ENCODE measurements around the gene FBRSL1. TPM values are rescaled to one million over a fixed set of nuclear protein-coding genes. Genes with fewer than 3 reads are reported as not detected.

Gene FBRSL1
- total and polyA plus RNA-seq, 2 of the 8 experiments (the other 6 are each of a cell fraction or from before 2014, with no cell fraction given), result 18.4 to 109 TPM

DNA sequence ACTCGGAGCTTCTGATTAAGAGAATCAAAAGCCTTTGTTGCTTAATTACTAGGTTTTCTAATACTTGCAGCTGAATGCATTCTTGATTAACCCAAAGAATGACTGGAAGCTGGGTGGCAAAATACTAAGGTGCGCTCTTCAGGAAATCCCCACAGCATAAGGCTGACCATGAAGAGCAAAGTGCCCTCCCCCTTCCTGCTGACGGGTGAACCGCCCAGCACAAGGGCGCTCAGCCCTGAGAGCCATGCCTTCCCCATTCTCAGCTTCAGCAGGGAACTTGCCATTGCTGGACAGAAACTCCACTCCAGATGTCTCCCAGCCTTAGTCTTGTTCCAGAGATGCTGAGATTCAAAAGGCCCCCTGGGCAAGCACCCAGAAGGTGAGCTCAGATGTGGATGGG lies 27.2 kb upstream of the FBRSL1 start:
- Histone ChIP-seq H2BK20ac (ENCODE audit: low read length) (no peak overlapping the region), H4K8ac (ENCODE audit: extremely low read depth, insufficient read depth, low read length) (no peak overlapping the region), H3K18ac (ENCODE audit: extremely low read depth, low read length) (no peak overlapping the region), H3K56ac (replicated peaks; ENCODE audit: insufficient read length, low read depth, low read length) (no peak overlapping the region), H3K27me3 (replicated peaks in 1 of 4; ENCODE audit: control insufficient read depth in 3 of 4, extremely low read depth in 1 of 4, insufficient read depth in 3 of 4, low read length in 3 of 4) (peaks cover 36 to 68% (median 62%) of the 10 kb centered on the region in 4 experiments), H2BK15ac (ENCODE audit: low read length) (no peak overlapping the region), H3K4me2 (ENCODE audit: insufficient read depth in 1 of 2, low read depth in 2 of 2, low read length in 2 of 2) (no peak overlapping the region), H3K4me1 (replicated peaks in 1 of 4; ENCODE audit: control insufficient read depth in 3 of 4, insufficient read depth in 4 of 4, low read length in 3 of 4) (no peaks in the 10 kb centered on the region), H3K79me2 (ENCODE audit: control insufficient read depth in 1 of 2, insufficient read depth in 2 of 2, low read length in 2 of 2) (no peaks in the 10 kb centered on the region), H4K20me1 (replicated peaks in 1 of 2; ENCODE audit: control insufficient read depth in 1 of 2, insufficient read depth in 2 of 2, low read length in 2 of 2) (peaks cover 0 to 2% of the 10 kb centered on the region in 2 experiments), H3K23me2 (ENCODE audit: low read depth, low read length) (peaks cover 13% of the 10 kb centered on the region; the same call in 1 of the 2 replicates), H2AFZ (ENCODE audit: low read length) (no peak overlapping the region), H3K14ac (ENCODE audit: insufficient read length) (no peak overlapping the region), H4K5ac (ENCODE audit: insufficient read length, low read depth, low read length) (no peak overlapping the region), H3K27ac (ENCODE audit: low read depth, low read length) (no peak overlapping the region), H3K79me1 (ENCODE audit: low read depth, low read length) (no peaks in the 10 kb centered on the region), H3K9ac (replicated peaks in 1 of 4; ENCODE audit: extremely low read depth in 1 of 4, low read depth in 3 of 4, low read length in 3 of 4) (no peak overlapping the region), H2BK12ac (ENCODE audit: low read depth, low read length) (no peak overlapping the region), H2BK5ac (ENCODE audit: low read depth, low read length) (no peak overlapping the region), H3K23ac (ENCODE audit: insufficient read length) (no peak overlapping the region), H3K9me3 (ENCODE audit: insufficient read depth in 2 of 2, low read depth in 1 of 2, low read length in 1 of 2) (peaks cover 11 to 25% of the 10 kb centered on the region in 2 experiments; a peak in 3 of 4 replicates), H2BK120ac (replicated peaks; ENCODE audit: low read depth, low read length) (no peak overlapping the region), H3K4ac (replicated peaks; ENCODE audit: insufficient read length, low read depth, low read length) (no peak overlapping the region), H3K4me3 (ENCODE audit: extremely low read depth in 1 of 4, insufficient read depth in 2 of 4, low read depth in 3 of 4, low read length in 4 of 4) (no peak overlapping the region), H2AK5ac (ENCODE audit: low read depth, low read length) (no peak overlapping the region), H4K91ac (replicated peaks; ENCODE audit: insufficient read length, low read length) (no peak overlapping the region), H3K36me3 (ENCODE audit: control insufficient read depth in 2 of 4, insufficient read depth in 4 of 4, low read length in 3 of 4) (no peaks in the 10 kb centered on the region)
- DNase-seq (ENCODE audit: low read depth in 1 of 2, low spot score in 2 of 2), result no peak
- ChIA-PET CTCF (ENCODE audit: partially characterized antibody) (interaction anchor here (0.8 to 1.6 kb wide), 7 partner anchors 28 to 98 kb away, joined by 3 to 8 read pairs (median 3); no protein-coding TSS in a partner anchor), POLR2A (ENCODE audit: partially characterized antibody) (no interaction called here)
- WGBS, 2 experiments (ENCODE audit: extremely low coverage in 1 of 2, insufficient coverage in 1 of 2, insufficient read length in 1 of 2, insufficient replicate concordance in 2 of 2, low coverage in 1 of 2, low lambda C conversion rate in 2 of 2, missing lambda C conversion rate in 1 of 2), result 83% methylated on average over 5 of the region's 5 CpGs; no CpG with 5 or more reads in 1 of the 2 experiments
- no peak for FAIRE-seq
- TF ChIP-seq CBX8 (IDR thresholded peaks at IDR 0.05; ENCODE audit: borderline replicate concordance, low read depth, low read length) (no peak), CEBPB (IDR thresholded peaks at IDR 0.05; ENCODE audit: low read depth, low read length) (no peak), EZH2 (IDR thresholded peaks at IDR 0.05; ENCODE audit: low read depth, low read length, severe bottlenecking) (no peak), NRF1 (IDR thresholded peaks at IDR 0.05; ENCODE audit: low read depth, low read length) (no peak), EP300 (IDR thresholded peaks at IDR 0.05; ENCODE audit: borderline replicate concordance in 1 of 2, low read depth in 2 of 2, low read length in 2 of 2) (no peak)
- TF ChIP-seq, protein P1, sequence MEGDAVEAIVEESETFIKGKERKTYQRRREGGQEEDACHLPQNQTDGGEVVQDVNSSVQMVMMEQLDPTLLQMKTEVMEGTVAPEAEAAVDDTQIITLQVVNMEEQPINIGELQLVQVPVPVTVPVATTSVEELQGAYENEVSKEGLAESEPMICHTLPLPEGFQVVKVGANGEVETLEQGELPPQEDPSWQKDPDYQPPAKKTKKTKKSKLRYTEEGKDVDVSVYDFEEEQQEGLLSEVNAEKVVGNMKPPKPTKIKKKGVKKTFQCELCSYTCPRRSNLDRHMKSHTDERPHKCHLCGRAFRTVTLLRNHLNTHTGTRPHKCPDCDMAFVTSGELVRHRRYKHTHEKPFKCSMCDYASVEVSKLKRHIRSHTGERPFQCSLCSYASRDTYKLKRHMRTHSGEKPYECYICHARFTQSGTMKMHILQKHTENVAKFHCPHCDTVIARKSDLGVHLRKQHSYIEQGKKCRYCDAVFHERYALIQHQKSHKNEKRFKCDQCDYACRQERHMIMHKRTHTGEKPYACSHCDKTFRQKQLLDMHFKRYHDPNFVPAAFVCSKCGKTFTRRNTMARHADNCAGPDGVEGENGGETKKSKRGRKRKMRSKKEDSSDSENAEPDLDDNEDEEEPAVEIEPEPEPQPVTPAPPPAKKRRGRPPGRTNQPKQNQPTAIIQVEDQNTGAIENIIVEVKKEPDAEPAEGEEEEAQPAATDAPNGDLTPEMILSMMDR (IDR thresholded peaks at IDR 0.05; ENCODE audit: control extremely low read depth in 1 of 3, insufficient read depth in 1 of 3, low read depth in 1 of 3, low read length in 3 of 3), result no peak
- TF ChIP-seq, protein P2, sequence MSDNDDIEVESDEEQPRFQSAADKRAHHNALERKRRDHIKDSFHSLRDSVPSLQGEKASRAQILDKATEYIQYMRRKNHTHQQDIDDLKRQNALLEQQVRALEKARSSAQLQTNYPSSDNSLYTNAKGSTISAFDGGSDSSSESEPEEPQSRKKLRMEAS (IDR thresholded peaks at IDR 0.05), result no peak
- TF ChIP-seq, protein P3, sequence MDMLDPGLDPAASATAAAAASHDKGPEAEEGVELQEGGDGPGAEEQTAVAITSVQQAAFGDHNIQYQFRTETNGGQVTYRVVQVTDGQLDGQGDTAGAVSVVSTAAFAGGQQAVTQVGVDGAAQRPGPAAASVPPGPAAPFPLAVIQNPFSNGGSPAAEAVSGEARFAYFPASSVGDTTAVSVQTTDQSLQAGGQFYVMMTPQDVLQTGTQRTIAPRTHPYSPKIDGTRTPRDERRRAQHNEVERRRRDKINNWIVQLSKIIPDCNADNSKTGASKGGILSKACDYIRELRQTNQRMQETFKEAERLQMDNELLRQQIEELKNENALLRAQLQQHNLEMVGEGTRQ (IDR thresholded peaks at IDR 0.05; ENCODE audit: low read length), result no peak
